GM12878 (cell line): Measurements from ENCODE around the gene CHCHD1. TPM values are rescaled to one million over a fixed set of nuclear protein-coding genes. Genes with fewer than 3 reads are reported as not detected.

Source experiments
- CBFB ChIP-seq: IDR thresholded peaks from 2 replicates; pipeline ENCODE4 v1.6.1; 2016; ENCODE audit warnings: antibody characterized with exemption, low read depth
- CREM ChIP-seq: IDR thresholded peaks from 2 replicates; pipeline ENCODE4 v1.6.1; 2014; ENCODE audit warnings: antibody characterized with exemption, low read depth
- FOS ChIP-seq: IDR thresholded peaks from 3 replicates; pipeline ENCODE4 v1.6.1; 2011; ENCODE audit warnings: borderline replicate concordance; ENCODE audit not compliant: insufficient read length; ENCODE audit errors: extremely low read depth
- IKZF1 ChIP-seq: fragments of 450-650 bp; conservative IDR thresholded peaks from 2 replicates; pipeline ENCODE4 v1.6.1; 2017; ENCODE audit warnings: antibody characterized with exemption, mild to moderate bottlenecking
- LARP7 ChIP-seq: fragments of 450-650 bp; IDR thresholded peaks from 2 replicates; pipeline ENCODE4 v1.6.1; 2017; ENCODE audit warnings: mild to moderate bottlenecking
- NBN ChIP-seq: fragments of 450-650 bp; IDR thresholded peaks from 2 replicates; pipeline ENCODE4 v1.6.1; 2016
- NFYB ChIP-seq: IDR thresholded peaks from 2 replicates; pipeline ENCODE4 v1.6.1; 2011; ENCODE audit warnings: low read depth, mild to moderate bottlenecking, low read length, improper control_type of control experiment, moderate library complexity; ENCODE audit not compliant: insufficient read depth
- NR2C2 ChIP-seq: IDR thresholded peaks from 2 replicates; pipeline ENCODE4 v1.6.1; 2011; ENCODE audit warnings: borderline replicate concordance, low read depth; ENCODE audit not compliant: control insufficient read depth, insufficient read length
- PAX5 ChIP-seq: IDR thresholded peaks from 2 replicates; pipeline ENCODE4 v1.6.1; 2011; ENCODE audit warnings: low read depth, low read length, borderline replicate concordance
- POLR2A ChIP-seq: IDR thresholded peaks from 2 replicates; pipeline ENCODE4 v1.6.1; 2011; ENCODE audit warnings: low read depth, mild to moderate bottlenecking, low read length
- RELA ChIP-seq: fragments of 450-650 bp; IDR thresholded peaks from 2 replicates; pipeline ENCODE4 v1.8.0; 2014; ENCODE audit warnings: borderline replicate concordance; ENCODE audit not compliant: partially characterized antibody
- SIN3A ChIP-seq: IDR thresholded peaks from 2 replicates; pipeline ENCODE4 v1.6.1; 2012; ENCODE audit warnings: low read depth, low read length, improper control_type of control experiment
- SMAD1 ChIP-seq: fragments of 450-650 bp; IDR thresholded peaks from 2 replicates; pipeline ENCODE4 v1.6.1; 2018; ENCODE audit warnings: mild to moderate bottlenecking, low read depth; ENCODE audit not compliant: partially characterized antibody
- SUPT20H ChIP-seq: IDR thresholded peaks from 2 replicates; pipeline ENCODE4 v1.6.1; 2011; ENCODE audit warnings: low read depth, mild to moderate bottlenecking, low read length, moderate library complexity, borderline replicate concordance; ENCODE audit not compliant: control insufficient read depth
- TCF7 ChIP-seq: IDR thresholded peaks from 2 replicates; pipeline ENCODE4 v1.6.1; 2014; ENCODE audit warnings: antibody characterized with exemption, borderline replicate concordance
- ZNF274 ChIP-seq: IDR thresholded peaks from one replicate; pipeline ENCODE4 v1.8.0; 2011; ENCODE audit not compliant: insufficient read length, insufficient read depth
- ZSCAN29 ChIP-seq: fragments of 450-650 bp; IDR thresholded peaks from 2 replicates; pipeline ENCODE4 v1.6.1; 2017; ENCODE audit warnings: mild to moderate bottlenecking, moderate library complexity
- polyA plus RNA-seq, 11 experiments: library from polyadenylated mRNA; depleted of rRNA in 4 of 11; unstranded in 6 of 11; stranded (reverse) in 5 of 11; fragments of >200 nt; fragmentation: Nextera tagmentation in 4 of 11; fragmentation: Illumina TruSeq in 1 of 11; extraction: Ambion mirVana in 4 of 11; extraction: Trizol in 1 of 11; gene quantifications; 1 replicate in 1 of 11; 2 replicates in 10 of 11; pipeline versions ENCODE4 v1.2.1 to v1.2.3, GENCODE V29; 2011 to 2016; ENCODE audit warnings: inconsistent platforms in 2 of 11, missing spikeins in 2 of 11, low read depth in 1 of 11
- total RNA-seq, 4 experiments: library from RNA; depleted of rRNA in 3 of 4; stranded (reverse); fragments of >200 nt in 3 of 4; fragmentation: Illumina TruSeq in 1 of 4; extraction: Trizol in 1 of 4; gene quantifications; 2 replicates each; pipeline versions ENCODE4 v1.2.1 to v1.2.3, GENCODE V29; 2013 to 2021
- TF ChIP-seq, protein P1 (sequence below): fragments of 450-650 bp; IDR thresholded peaks from 2 replicates; pipeline ENCODE4 v1.6.1; 2018; ENCODE audit warnings: borderline replicate concordance, mild to moderate bottlenecking; ENCODE audit not compliant: partially characterized antibody
- TF ChIP-seq, protein P2 (sequence below): IDR thresholded peaks from 2 replicates; pipeline ENCODE4 v1.6.1; 2012; ENCODE audit warnings: low read depth, low read length, improper control_type of control experiment
- TF ChIP-seq, protein P3 (sequence below): fragments of 450-650 bp; IDR thresholded peaks from 2 replicates; pipeline ENCODE4 v1.6.1; 2017; ENCODE audit warnings: mild to moderate bottlenecking, low read depth, inconsistent platforms; ENCODE audit not compliant: poor library complexity, severe bottlenecking
- TF ChIP-seq, protein P4 (sequence below): IDR thresholded peaks from 2 replicates; pipeline ENCODE4 v1.6.1; 2012; ENCODE audit warnings: low read depth, low read length, improper control_type of control experiment
- TF ChIP-seq, protein P5 (sequence below): IDR thresholded peaks from 2 replicates; pipeline ENCODE4 v1.6.1; 2011; ENCODE audit warnings: low read depth, mild to moderate bottlenecking, low read length, moderate library complexity, borderline replicate concordance; ENCODE audit errors: extremely low read depth
- TF ChIP-seq, protein P6 (sequence below): IDR thresholded peaks from 2 replicates; pipeline ENCODE4 v1.6.1; 2012; ENCODE audit warnings: low read length, inconsistent platforms

Gene CHCHD1
- total and polyA plus RNA-seq, 10 of the 15 experiments (the other 5 are each of a cell fraction or from before 2014, with no cell fraction given): 35.0 to 132 (median 70.0) TPM

DNA sequence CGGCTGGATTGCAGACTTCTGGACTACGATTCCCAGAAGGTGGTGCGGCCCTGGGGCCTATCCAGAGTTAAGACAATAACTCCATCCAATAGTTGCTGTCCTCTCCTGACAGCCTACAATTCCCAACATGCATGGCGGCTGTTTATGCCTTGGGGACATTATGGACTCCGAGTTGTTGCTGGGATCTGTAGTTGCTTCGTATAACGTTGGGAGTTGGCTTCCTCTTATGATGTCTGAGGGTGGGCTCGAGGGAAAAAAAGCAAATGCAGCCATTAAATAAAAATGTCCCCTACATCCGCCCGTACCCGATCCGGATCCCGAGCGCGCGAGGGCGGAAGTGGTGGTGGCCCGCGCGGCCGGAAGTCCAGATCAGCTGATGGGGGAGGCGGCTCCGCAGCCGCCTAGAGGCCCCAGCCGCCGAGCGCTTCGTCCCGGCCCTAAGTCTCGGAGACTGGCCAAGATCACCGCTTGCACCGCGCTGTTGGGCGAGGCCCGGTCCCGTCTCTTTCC is 3.4 kb downstream of the CHCHD1 start, which contains the start of gene ZSWIM8 (continued):
- TF ChIP-seq, protein P1, sequence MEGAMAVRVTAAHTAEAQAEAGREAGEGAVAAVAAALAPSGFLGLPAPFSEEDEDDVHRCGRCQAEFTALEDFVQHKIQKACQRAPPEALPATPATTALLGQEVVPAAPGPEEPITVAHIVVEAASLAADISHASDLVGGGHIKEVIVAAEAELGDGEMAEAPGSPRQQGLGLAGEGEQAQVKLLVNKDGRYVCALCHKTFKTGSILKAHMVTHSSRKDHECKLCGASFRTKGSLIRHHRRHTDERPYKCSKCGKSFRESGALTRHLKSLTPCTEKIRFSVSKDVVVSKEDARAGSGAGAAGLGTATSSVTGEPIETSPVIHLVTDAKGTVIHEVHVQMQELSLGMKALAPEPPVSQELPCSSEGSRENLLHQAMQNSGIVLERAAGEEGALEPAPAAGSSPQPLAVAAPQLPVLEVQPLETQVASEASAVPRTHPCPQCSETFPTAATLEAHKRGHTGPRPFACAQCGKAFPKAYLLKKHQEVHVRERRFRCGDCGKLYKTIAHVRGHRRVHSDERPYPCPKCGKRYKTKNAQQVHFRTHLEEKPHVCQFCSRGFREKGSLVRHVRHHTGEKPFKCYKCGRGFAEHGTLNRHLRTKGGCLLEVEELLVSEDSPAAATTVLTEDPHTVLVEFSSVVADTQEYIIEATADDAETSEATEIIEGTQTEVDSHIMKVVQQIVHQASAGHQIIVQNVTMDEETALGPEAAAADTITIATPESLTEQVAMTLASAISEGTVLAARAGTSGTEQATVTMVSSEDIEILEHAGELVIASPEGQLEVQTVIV: peak; percentile 82
- peak; percentile 65 for TF ChIP-seq NBN
- TF ChIP-seq IKZF1: peak; percentile 96
- no peak for TF ChIP-seq ZNF274
- peak; percentile 55; the same call in 1 of the 2 replicates for TF ChIP-seq CBFB
- TF ChIP-seq SUPT20H: no peak
- TF ChIP-seq TCF7: no peak
- no peak for TF ChIP-seq LARP7
- TF ChIP-seq, protein P2, sequence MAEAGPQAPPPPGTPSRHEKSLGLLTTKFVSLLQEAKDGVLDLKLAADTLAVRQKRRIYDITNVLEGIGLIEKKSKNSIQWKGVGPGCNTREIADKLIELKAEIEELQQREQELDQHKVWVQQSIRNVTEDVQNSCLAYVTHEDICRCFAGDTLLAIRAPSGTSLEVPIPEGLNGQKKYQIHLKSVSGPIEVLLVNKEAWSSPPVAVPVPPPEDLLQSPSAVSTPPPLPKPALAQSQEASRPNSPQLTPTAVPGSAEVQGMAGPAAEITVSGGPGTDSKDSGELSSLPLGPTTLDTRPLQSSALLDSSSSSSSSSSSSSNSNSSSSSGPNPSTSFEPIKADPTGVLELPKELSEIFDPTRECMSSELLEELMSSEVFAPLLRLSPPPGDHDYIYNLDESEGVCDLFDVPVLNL: no peak
- TF ChIP-seq NFYB: peak; percentile 90
- TF ChIP-seq ZSCAN29: no peak
- TF ChIP-seq PAX5: 0 out of 2 replicates have a peak, but pooled peaks have one; percentile 8
- peak; percentile 86 for TF ChIP-seq POLR2A
- TF ChIP-seq, protein P3, sequence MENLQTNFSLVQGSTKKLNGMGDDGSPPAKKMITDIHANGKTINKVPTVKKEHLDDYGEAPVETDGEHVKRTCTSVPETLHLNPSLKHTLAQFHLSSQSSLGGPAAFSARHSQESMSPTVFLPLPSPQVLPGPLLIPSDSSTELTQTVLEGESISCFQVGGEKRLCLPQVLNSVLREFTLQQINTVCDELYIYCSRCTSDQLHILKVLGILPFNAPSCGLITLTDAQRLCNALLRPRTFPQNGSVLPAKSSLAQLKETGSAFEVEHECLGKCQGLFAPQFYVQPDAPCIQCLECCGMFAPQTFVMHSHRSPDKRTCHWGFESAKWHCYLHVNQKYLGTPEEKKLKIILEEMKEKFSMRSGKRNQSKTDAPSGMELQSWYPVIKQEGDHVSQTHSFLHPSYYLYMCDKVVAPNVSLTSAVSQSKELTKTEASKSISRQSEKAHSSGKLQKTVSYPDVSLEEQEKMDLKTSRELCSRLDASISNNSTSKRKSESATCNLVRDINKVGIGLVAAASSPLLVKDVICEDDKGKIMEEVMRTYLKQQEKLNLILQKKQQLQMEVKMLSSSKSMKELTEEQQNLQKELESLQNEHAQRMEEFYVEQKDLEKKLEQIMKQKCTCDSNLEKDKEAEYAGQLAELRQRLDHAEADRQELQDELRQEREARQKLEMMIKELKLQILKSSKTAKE: peak; percentile 38
- TF ChIP-seq, protein P4, sequence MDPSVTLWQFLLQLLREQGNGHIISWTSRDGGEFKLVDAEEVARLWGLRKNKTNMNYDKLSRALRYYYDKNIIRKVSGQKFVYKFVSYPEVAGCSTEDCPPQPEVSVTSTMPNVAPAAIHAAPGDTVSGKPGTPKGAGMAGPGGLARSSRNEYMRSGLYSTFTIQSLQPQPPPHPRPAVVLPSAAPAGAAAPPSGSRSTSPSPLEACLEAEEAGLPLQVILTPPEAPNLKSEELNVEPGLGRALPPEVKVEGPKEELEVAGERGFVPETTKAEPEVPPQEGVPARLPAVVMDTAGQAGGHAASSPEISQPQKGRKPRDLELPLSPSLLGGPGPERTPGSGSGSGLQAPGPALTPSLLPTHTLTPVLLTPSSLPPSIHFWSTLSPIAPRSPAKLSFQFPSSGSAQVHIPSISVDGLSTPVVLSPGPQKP: peak; percentile 82
- no peak for TF ChIP-seq RELA
- TF ChIP-seq, protein P5, sequence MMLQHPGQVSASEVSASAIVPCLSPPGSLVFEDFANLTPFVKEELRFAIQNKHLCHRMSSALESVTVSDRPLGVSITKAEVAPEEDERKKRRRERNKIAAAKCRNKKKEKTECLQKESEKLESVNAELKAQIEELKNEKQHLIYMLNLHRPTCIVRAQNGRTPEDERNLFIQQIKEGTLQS: peak; percentile 15; the same call in 1 of the 2 replicates
- peak; percentile 96 for TF ChIP-seq SIN3A
- TF ChIP-seq, protein P6, sequence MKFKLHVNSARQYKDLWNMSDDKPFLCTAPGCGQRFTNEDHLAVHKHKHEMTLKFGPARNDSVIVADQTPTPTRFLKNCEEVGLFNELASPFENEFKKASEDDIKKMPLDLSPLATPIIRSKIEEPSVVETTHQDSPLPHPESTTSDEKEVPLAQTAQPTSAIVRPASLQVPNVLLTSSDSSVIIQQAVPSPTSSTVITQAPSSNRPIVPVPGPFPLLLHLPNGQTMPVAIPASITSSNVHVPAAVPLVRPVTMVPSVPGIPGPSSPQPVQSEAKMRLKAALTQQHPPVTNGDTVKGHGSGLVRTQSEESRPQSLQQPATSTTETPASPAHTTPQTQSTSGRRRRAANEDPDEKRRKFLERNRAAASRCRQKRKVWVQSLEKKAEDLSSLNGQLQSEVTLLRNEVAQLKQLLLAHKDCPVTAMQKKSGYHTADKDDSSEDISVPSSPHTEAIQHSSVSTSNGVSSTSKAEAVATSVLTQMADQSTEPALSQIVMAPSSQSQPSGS: no peak
- peak; percentile 77 for TF ChIP-seq CREM
- TF ChIP-seq SMAD1: no peak
- TF ChIP-seq FOS: peak; percentile 12
- TF ChIP-seq NR2C2: no peak
